B cell (primary cell): ENCODE data around the gene TTC6. TPM values are rescaled to one million over a fixed set of nuclear protein-coding genes. Genes with fewer than 3 reads are reported as not detected.

ENCODE experiments used
- ATAC-seq: fragments of 200-7000 bp; cut with Tn5 transposase; one replicate; pipeline ENCODE4 v1.10.0; 2021; ENCODE audit warnings: low read depth, mild to moderate bottlenecking, moderate number of reproducible peaks, moderate library complexity
- CTCF ChIA-PET: fragments of 350-600 bp; sonication (Branson Sonifier 250); formaldehyde crosslinking; loops from one replicate; lab custom pipeline; 2021; ENCODE audit warnings: antibody characterized with exemption, inconsistent platforms; lab: Charles Lee
- POLR2A ChIA-PET: fragments of 350-600 bp; sonication (Branson Sonifier 250); formaldehyde crosslinking; loops from one replicate; lab custom pipeline; 2021; ENCODE audit warnings: antibody characterized with exemption; lab: Charles Lee
- DNase-seq: peaks from one replicate; pipeline ENCODE4 v3.0.0; 2013
- H2AFZ ChIP-seq: 2 replicates; pipeline ENCODE4 v1.6.1; 2012; ENCODE audit warnings: mild to moderate bottlenecking, low read depth, low read length; ENCODE audit not compliant: insufficient read depth, poor library complexity, severe bottlenecking
- H3K27ac ChIP-seq, 2 donors: 1 replicate in 1 of 2; 2 replicates in 1 of 2; pipeline ENCODE4 v1.5.1; 2012 to 2013; ENCODE audit warnings: low read length in 2 of 2, mild to moderate bottlenecking in 2 of 2, moderate library complexity in 1 of 2
- H3K27me3 ChIP-seq, 4 experiments: fragments of 200-600 bp in 1 of 4; sonication (generic) in 1 of 4; replicated peaks in 1 of 4; 1 replicate in 2 of 4; 2 replicates in 2 of 4; pipeline versions ENCODE4 v1.6.1 to v1.7.0; 2013 to 2016; ENCODE audit warnings: low read length in 3 of 4, mild to moderate bottlenecking in 2 of 4, mixed read lengths in 1 of 4, moderate library complexity in 1 of 4; ENCODE audit not compliant: insufficient read depth in 4 of 4, control insufficient read depth in 3 of 4; ENCODE audit errors: control extremely low read depth in 1 of 4
- H3K36me3 ChIP-seq, 2 experiments: replicated peaks in 1 of 2; 1 replicate in 1 of 2; 2 replicates in 1 of 2; pipeline versions ENCODE4 v1.6.1 to v1.7.1; 2013; ENCODE audit warnings: low read length in 1 of 2; ENCODE audit not compliant: insufficient read depth in 2 of 2, control insufficient read depth in 1 of 2; ENCODE audit errors: control extremely low read depth in 1 of 2, extremely low read depth in 1 of 2
- H3K4me1 ChIP-seq, 2 donors: fragments of 200-600 bp in 1 of 2; sonication (generic) in 1 of 2; 1 replicate in 1 of 2; 2 replicates in 1 of 2; pipeline versions ENCODE4 v1.5.1 to v1.6.1; 2013 to 2017; ENCODE audit warnings: low read length in 2 of 2; ENCODE audit not compliant: control insufficient read depth in 2 of 2, insufficient read depth in 2 of 2
- H3K4me2 ChIP-seq: replicated peaks from 2 replicates; pipeline ENCODE3; 2012; ENCODE audit warnings: mild to moderate bottlenecking, low read depth, low read length; ENCODE audit not compliant: poor library complexity, severe bottlenecking
- H3K4me3 ChIP-seq, 5 experiments: fragments of 200-600 bp in 1 of 5; sonication (generic) in 1 of 5; 1 replicate in 3 of 5; 2 replicates in 2 of 5; pipeline versions ENCODE4 v1.5.1 to v1.7.0; 2011 to 2016; ENCODE audit warnings: low read length in 4 of 5, mild to moderate bottlenecking in 4 of 5, low read depth in 2 of 5, control low read depth in 1 of 5, moderate library complexity in 1 of 5; ENCODE audit not compliant: insufficient read depth in 1 of 5; ENCODE audit errors: control extremely low read depth in 1 of 5, extremely low read depth in 1 of 5
- H3K79me2 ChIP-seq: fragments of 200-600 bp; sonication (generic); one replicate; pipeline ENCODE4 v1.6.0; 2016; ENCODE audit warnings: low read length; ENCODE audit not compliant: control insufficient read depth, insufficient read depth
- H3K9ac ChIP-seq: fragments of 200-600 bp; sonication (generic); 2 replicates; pipeline ENCODE4 v1.6.1; 2017; ENCODE audit warnings: mild to moderate bottlenecking, low read length, moderate library complexity
- H3K9me3 ChIP-seq, 3 donors: one replicate each; pipeline versions ENCODE4 v1.6.1 to v1.7.1; 2013; ENCODE audit warnings: low read length in 2 of 3; ENCODE audit not compliant: control insufficient read depth in 2 of 3, insufficient read depth in 1 of 3; ENCODE audit errors: control extremely low read depth in 1 of 3
- H4K20me1 ChIP-seq: 2 replicates; pipeline ENCODE4 v1.6.0; 2012; ENCODE audit warnings: mild to moderate bottlenecking, low read length; ENCODE audit not compliant: insufficient read depth, control insufficient read depth, poor library complexity, severe bottlenecking
- H3K27ac Mint-ChIP-seq: one replicate; pipeline ENCODE4 v1.8.0; 2021; ENCODE audit warnings: mixed read lengths
- H3K27me3 Mint-ChIP-seq: one replicate; pipeline ENCODE4 v1.8.0; 2021; ENCODE audit warnings: mixed read lengths
- H3K4me1 Mint-ChIP-seq: one replicate; pipeline ENCODE4 v1.8.0; 2021; ENCODE audit warnings: mixed read lengths
- H3K4me3 Mint-ChIP-seq: one replicate; pipeline ENCODE4 v1.8.0; 2021; ENCODE audit warnings: mixed read lengths
- H3K9me3 Mint-ChIP-seq: one replicate; pipeline ENCODE4 v1.8.0; 2022; ENCODE audit warnings: mixed read lengths; ENCODE audit not compliant: insufficient read depth
- EZH2 ChIP-seq: IDR thresholded peaks from 2 replicates; pipeline ENCODE4 v1.6.1; 2012; ENCODE audit warnings: borderline replicate concordance, low read depth, mild to moderate bottlenecking, moderate library complexity, low read length; ENCODE audit not compliant: insufficient read depth, poor library complexity, severe bottlenecking
- WGBS: methylation state at CpG from one replicate; pipeline ENCODE4 v1.1.5; 2013; ENCODE audit warnings: missing lambda C conversion rate; ENCODE audit not compliant: insufficient coverage; 5-methylcytosine and 5-hydroxymethylcytosine counted together
- intact Hi-C: fragments of 100-400 bp; cut with micrococcal nuclease; formaldehyde crosslinking; loops from one replicate; pipeline ENCODE4 v1.10.0; 2022
- polyA plus RNA-seq: library from polyadenylated mRNA; depleted of rRNA; stranded (reverse); fragments of >200 nt; gene quantifications from 2 replicates; pipeline ENCODE4 v1.2.3, GENCODE V29; 2012
- total RNA-seq, 2 donors: library from RNA; stranded (reverse); fragments of 120-200 nt in 1 of 2; gene quantifications; 1 replicate in 1 of 2; 2 replicates in 1 of 2; pipeline versions ENCODE4 v1.2.3 to v1.2.4, GENCODE V29; 2013 to 2022
- TF ChIP-seq, protein P1 (sequence below): fragments of 200-600 bp; IDR thresholded peaks from one replicate; pipeline ENCODE4 v1.8.0; 2022; ENCODE audit warnings: antibody characterized with exemption, mild to moderate bottlenecking

Gene TTC6
- total and polyA plus RNA-seq, 2 donors (not counting 1 experiment from before 2014, with no cell fraction given) = not detected

DNA sequence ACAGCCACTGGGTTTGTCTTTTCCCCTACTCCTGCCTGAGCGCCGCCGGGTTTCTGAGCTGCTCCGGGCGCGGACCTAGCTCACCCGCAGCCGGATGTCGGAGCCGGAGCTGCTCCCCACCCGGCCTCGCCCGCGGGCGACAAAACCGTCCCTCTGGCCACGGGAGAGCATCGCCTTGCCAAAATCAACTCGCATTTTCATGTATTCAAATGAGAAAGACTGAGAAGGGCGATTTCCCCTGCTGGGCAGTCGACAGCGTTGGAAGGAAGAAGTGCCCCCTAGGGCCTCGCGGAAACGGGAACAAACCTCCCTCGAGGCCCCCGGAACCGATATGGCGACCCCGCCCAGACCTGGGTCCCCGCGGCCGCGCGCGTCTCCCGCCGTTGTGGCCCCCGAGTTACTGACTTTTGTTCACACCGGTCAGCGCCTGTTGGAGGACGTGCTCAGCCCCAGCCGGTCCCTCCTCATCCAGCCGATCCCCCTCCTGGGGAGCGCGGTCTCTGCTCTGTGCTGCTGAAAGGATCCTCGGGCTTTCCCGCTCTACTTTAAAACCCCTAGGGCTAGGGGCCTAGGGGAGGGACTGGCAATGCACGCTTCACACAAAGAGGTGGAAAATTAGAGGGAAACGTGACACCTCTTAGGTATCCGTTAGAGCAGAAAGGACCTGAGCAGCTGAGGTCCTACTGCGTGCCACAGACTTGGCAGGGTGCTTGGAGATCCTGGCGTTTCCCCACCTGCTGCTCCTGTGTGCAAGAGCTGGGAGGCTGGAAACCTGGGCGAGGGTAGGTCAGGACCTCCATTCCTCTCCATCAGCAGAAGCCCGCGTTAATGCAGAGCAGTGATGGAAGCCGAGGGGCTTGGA is 4.3 kb downstream of the TTC6 start:
- peaks cover 13 to 26% of the 10 kb centered on the region in 2 donors for H3K4me1 ChIP-seq
- no peak overlapping the region for H2AFZ ChIP-seq

More for the DNA sequence above, 4.3 kb downstream of the TTC6 start:
- H3K9ac ChIP-seq = no peak overlapping the region
- H4K20me1 ChIP-seq = no peaks in the 10 kb centered on the region
- H3K27ac Mint-ChIP-seq = no peak overlapping the region
- CTCF ChIA-PET = no interaction called here
- peaks cover 0 to 60% (median 0%) of the 10 kb centered on the region in 3 donors for H3K9me3 ChIP-seq
- ATAC-seq = no peak
- POLR2A ChIA-PET = no interaction called here
- H3K27me3 ChIP-seq = peaks cover 1 to 81% (median 42%) of the 10 kb centered on the region in 4 experiments
- H3K27ac ChIP-seq = no peak overlapping the region
- H3K36me3 ChIP-seq = no peaks in the 10 kb centered on the region
- intact Hi-C loops = no loop called here
- no peak for DNase-seq
- no peak overlapping the region for H3K4me3 ChIP-seq
- no peaks in the 10 kb centered on the region for H3K9me3 Mint-ChIP-seq
- peaks cover 10% of the 10 kb centered on the region for H3K4me1 Mint-ChIP-seq
- no peak overlapping the region for H3K4me2 ChIP-seq
- H3K4me3 Mint-ChIP-seq = no peak overlapping the region
- no peaks in the 10 kb centered on the region for H3K79me2 ChIP-seq
- 6% methylated on average over 43 of the region's 57 CpGs for WGBS
- peaks cover 62% of the 10 kb centered on the region for H3K27me3 Mint-ChIP-seq
- TF ChIP-seq, protein P1, sequence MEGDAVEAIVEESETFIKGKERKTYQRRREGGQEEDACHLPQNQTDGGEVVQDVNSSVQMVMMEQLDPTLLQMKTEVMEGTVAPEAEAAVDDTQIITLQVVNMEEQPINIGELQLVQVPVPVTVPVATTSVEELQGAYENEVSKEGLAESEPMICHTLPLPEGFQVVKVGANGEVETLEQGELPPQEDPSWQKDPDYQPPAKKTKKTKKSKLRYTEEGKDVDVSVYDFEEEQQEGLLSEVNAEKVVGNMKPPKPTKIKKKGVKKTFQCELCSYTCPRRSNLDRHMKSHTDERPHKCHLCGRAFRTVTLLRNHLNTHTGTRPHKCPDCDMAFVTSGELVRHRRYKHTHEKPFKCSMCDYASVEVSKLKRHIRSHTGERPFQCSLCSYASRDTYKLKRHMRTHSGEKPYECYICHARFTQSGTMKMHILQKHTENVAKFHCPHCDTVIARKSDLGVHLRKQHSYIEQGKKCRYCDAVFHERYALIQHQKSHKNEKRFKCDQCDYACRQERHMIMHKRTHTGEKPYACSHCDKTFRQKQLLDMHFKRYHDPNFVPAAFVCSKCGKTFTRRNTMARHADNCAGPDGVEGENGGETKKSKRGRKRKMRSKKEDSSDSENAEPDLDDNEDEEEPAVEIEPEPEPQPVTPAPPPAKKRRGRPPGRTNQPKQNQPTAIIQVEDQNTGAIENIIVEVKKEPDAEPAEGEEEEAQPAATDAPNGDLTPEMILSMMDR = no peak
- TF ChIP-seq EZH2 = no peak
